Endothelial cell of umbilical vein (primary cell): Measurements from ENCODE around the gene LINGO4. TPM values are rescaled to one million over a fixed set of nuclear protein-coding genes. Genes with fewer than 3 reads are reported as not detected.

Experiments
- BruUV-seq: library from RNA; stranded (reverse); fragments of 400-500 nt; replicated peaks from 2 replicates; lab custom pipeline; 2021; lab: Mats Ljungman, UMichigan
- CTCF ChIA-PET: fragments of 300-600, 350-600 bp; sonication (Branson Sonifier 250); formaldehyde crosslinking; loops from one replicate; lab custom pipeline; 2021; ENCODE audit warnings: antibody characterized with exemption, inconsistent platforms; lab: Charles Lee
- POLR2A ChIA-PET: fragments of 300-600, 350-600 bp; sonication (Branson Sonifier 250); formaldehyde crosslinking; loops from one replicate; lab custom pipeline; 2021; ENCODE audit warnings: antibody characterized with exemption, inconsistent platforms; lab: Charles Lee
- DNase-seq: peaks from one replicate; pipeline ENCODE4 v3.0.0-alpha.2; 2011; ENCODE audit warnings: low read depth, low spot score
- FAIRE-seq: peaks from 2 replicates; lab custom pipeline; 2011; peaks lifted over from hg19 to GRCh38; lab: Jason Lieb, UNC
- H2AFZ ChIP-seq: 2 replicates; pipeline ENCODE4 v1.6.0; 2012; ENCODE audit warnings: low read depth, low read length, control low read depth, inconsistent platforms
- H3K27ac ChIP-seq: 2 replicates; pipeline ENCODE4 v1.5.1; 2011; ENCODE audit warnings: low read depth, mild to moderate bottlenecking, control low read depth, low read length, moderate library complexity; ENCODE audit not compliant: insufficient read depth
- H3K27me3 ChIP-seq, 2 experiments: 2 replicates each; pipeline versions ENCODE4 v1.6.0 to v1.6.1; 2011; ENCODE audit warnings: low read length in 2 of 2, mixed read lengths in 1 of 2; ENCODE audit not compliant: control insufficient read depth in 2 of 2, insufficient read depth in 2 of 2
- H3K36me3 ChIP-seq, 2 experiments: 2 replicates in 1 of 2; 3 replicates in 1 of 2; pipeline ENCODE4 v1.5.1; 2011; ENCODE audit warnings: low read length in 2 of 2, mild to moderate bottlenecking in 1 of 2, moderate library complexity in 1 of 2; ENCODE audit not compliant: control insufficient read depth in 2 of 2, insufficient read depth in 2 of 2; ENCODE audit errors: extremely low read depth in 1 of 2
- H3K4me1 ChIP-seq: 3 replicates; pipeline ENCODE4 v1.5.1; 2011; ENCODE audit warnings: mild to moderate bottlenecking, low read length; ENCODE audit not compliant: control insufficient read depth, insufficient read depth; ENCODE audit errors: extremely low read depth
- H3K4me2 ChIP-seq: 2 replicates; pipeline ENCODE4 v1.6.1; 2011; ENCODE audit warnings: low read length, control low read depth, mixed read lengths; ENCODE audit not compliant: insufficient read depth
- H3K4me3 ChIP-seq, 3 experiments: fragments of 200-600 bp in 1 of 3; sonication (generic), shearing (Covaris generic) in 1 of 3; replicated peaks in 1 of 3; 2 replicates each; pipeline ENCODE4 v1.5.1; 2011 to 2016; ENCODE audit warnings: control low read depth in 3 of 3, low read length in 3 of 3, mild to moderate bottlenecking in 2 of 3, inconsistent platforms in 1 of 3, low read depth in 1 of 3, moderate library complexity in 1 of 3; ENCODE audit not compliant: insufficient read depth in 1 of 3
- H3K79me2 ChIP-seq: 2 replicates; pipeline ENCODE4 v1.6.0; 2012; ENCODE audit warnings: low read length, inconsistent platforms; ENCODE audit not compliant: control insufficient read depth, insufficient read depth
- H3K9ac ChIP-seq: replicated peaks from 2 replicates; pipeline ENCODE3; 2011; ENCODE audit warnings: low read length, control low read depth; ENCODE audit not compliant: insufficient read depth; ENCODE audit errors: extremely low read depth
- H3K9me1 ChIP-seq: replicated peaks from 3 replicates; pipeline ENCODE4 v1.6.0; 2011; ENCODE audit warnings: mild to moderate bottlenecking, low read length; ENCODE audit not compliant: control insufficient read depth, insufficient read depth; ENCODE audit errors: extremely low read depth
- H3K9me3 ChIP-seq: replicated peaks from 2 replicates; pipeline ENCODE4 v1.5.1; 2012; ENCODE audit warnings: low read length, inconsistent platforms; ENCODE audit not compliant: control insufficient read depth, insufficient read depth
- H4K20me1 ChIP-seq: replicated peaks from 2 replicates; pipeline ENCODE3; 2011; ENCODE audit warnings: mild to moderate bottlenecking, low read length; ENCODE audit not compliant: control insufficient read depth, insufficient read depth; ENCODE audit errors: extremely low read depth
- EZH2 ChIP-seq: IDR thresholded peaks from 2 replicates; pipeline ENCODE4 v1.6.1; 2012; ENCODE audit warnings: borderline replicate concordance, low read depth, mild to moderate bottlenecking, moderate library complexity, low read length, inconsistent platforms; ENCODE audit not compliant: severe bottlenecking
- GATA2 ChIP-seq: IDR thresholded peaks from 2 replicates; pipeline ENCODE4 v1.7.0; 2011; ENCODE audit warnings: low read depth, mild to moderate bottlenecking, moderate library complexity, mixed read lengths, low read length; ENCODE audit not compliant: insufficient read length, insufficient read depth
- JUN ChIP-seq: IDR thresholded peaks from 2 replicates; pipeline ENCODE4 v1.6.1; 2011; ENCODE audit warnings: borderline replicate concordance, low read depth; ENCODE audit not compliant: insufficient read length, insufficient read depth
- MYC ChIP-seq: IDR thresholded peaks from one replicate; pipeline ENCODE4 v1.6.1; 2011; ENCODE audit warnings: mild to moderate bottlenecking, low read depth, low read length
- POLR2A ChIP-seq: IDR thresholded peaks from 2 replicates; pipeline ENCODE4 v1.6.1; 2012; ENCODE audit warnings: low read depth, mild to moderate bottlenecking, control low read depth, low read length
- POLR2AphosphoS5 ChIP-seq: IDR thresholded peaks from 2 replicates; pipeline ENCODE4 v1.6.1; 2012; ENCODE audit warnings: low read depth, mild to moderate bottlenecking, control low read depth, low read length, moderate library complexity; ENCODE audit not compliant: insufficient read depth
- dilution Hi-C: fragments of 300-500 bp; cut with MboI; formaldehyde crosslinking; loops from one replicate; pipeline ENCODE4 v1.15.0; 2019; ENCODE audit warnings: low sequenced_read_pairs; ENCODE audit not compliant: extremely low pct_ligation_motif_present
- intact Hi-C: fragments of 100-400 bp; cut with micrococcal nuclease; formaldehyde crosslinking; loops from one replicate; pipeline ENCODE4 v1.10.0; 2022
- polyA plus RNA-seq, 4 experiments: library from polyadenylated mRNA; depleted of rRNA in 3 of 4; stranded (reverse) in 3 of 4; unstranded in 1 of 4; fragments of >200 nt; gene quantifications; 2 replicates each; pipeline versions ENCODE4 v1.2.1 to v1.2.3, GENCODE V29; 2011 to 2012; ENCODE audit warnings: missing spikeins in 1 of 4
- total RNA-seq: library from RNA; stranded (reverse); gene quantifications from 2 replicates; pipeline ENCODE4 v1.2.3, GENCODE V29; 2021
- TF ChIP-seq, protein P1 (sequence below): IDR thresholded peaks from 2 replicates; pipeline ENCODE4 v1.6.1; 2011; ENCODE audit not compliant: insufficient read depth, insufficient read length
- TF ChIP-seq, protein P2 (sequence below), 2 donors: IDR thresholded peaks; 1 replicate in 1 of 2; 2 replicates in 1 of 2; pipeline ENCODE4 v1.5.1; 2011; ENCODE audit warnings: low read length in 2 of 2, mild to moderate bottlenecking in 2 of 2, moderate library complexity in 2 of 2, control low read depth in 1 of 2, inconsistent platforms in 1 of 2, low read depth in 1 of 2; ENCODE audit not compliant: insufficient read depth in 1 of 2; ENCODE audit errors: extremely low read depth in 1 of 2

Gene LINGO4
- total and polyA plus RNA-seq, 2 donors (not counting 3 experiments of a cell fraction or from before 2014, with no cell fraction given), result not detected

DNA sequence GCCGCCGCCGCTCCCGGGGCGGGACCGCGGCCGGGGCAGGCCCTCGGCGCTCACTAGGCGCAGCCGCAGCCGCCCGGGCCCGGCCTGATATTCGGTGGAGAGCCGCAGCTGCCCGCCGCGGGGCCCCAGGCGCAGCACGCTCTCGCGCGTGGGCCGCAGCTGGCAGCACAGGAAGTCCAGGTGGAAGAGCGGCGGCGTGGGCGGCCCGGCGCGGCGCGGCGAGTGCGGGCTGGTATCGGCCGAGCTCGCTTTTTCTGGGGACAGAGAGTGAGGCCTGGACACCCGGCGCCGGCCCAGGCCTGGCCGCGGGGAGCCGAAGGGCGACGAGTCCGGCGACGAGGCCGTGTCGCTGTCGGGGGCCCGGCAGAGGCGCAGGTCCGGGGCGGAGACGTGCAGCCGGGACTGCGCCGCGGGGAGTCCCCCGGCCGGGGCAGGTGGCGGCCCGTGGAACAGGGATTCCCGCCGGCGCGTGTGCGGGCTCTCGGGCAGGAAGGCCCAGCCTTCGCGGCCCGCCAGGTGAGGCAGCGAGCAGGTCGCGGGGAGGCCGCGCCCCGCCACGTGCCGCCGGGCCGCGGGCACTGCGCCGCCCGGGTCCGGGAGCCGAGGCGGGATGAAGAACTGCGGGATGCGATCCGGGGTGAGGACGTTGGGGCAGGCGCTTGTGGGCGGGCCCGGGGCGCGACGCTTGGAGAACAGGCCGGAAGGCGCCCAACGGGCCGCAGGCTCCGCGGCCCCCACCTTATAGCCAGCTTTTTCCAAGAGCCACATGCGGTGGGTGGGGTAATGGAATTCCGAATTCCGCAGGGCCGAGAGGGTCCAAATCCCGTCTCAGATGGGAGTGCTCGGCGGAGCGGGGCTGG is 33.2 kb upstream of the LINGO4 start:
- H3K4me1 ChIP-seq, result peaks cover 12% of the 10 kb centered on the region
- no peaks in the 10 kb centered on the region for H3K9me1 ChIP-seq
- H3K9ac ChIP-seq, result no peak overlapping the region
- no peak for DNase-seq
- TF ChIP-seq, protein P1, sequence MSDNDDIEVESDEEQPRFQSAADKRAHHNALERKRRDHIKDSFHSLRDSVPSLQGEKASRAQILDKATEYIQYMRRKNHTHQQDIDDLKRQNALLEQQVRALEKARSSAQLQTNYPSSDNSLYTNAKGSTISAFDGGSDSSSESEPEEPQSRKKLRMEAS, result no peak
- TF ChIP-seq JUN (no peak), GATA2 (no peak), POLR2A (no peak), EZH2 (peak; percentile 72), POLR2AphosphoS5 (no peak), MYC (no peak)
- TF ChIP-seq, protein P2, sequence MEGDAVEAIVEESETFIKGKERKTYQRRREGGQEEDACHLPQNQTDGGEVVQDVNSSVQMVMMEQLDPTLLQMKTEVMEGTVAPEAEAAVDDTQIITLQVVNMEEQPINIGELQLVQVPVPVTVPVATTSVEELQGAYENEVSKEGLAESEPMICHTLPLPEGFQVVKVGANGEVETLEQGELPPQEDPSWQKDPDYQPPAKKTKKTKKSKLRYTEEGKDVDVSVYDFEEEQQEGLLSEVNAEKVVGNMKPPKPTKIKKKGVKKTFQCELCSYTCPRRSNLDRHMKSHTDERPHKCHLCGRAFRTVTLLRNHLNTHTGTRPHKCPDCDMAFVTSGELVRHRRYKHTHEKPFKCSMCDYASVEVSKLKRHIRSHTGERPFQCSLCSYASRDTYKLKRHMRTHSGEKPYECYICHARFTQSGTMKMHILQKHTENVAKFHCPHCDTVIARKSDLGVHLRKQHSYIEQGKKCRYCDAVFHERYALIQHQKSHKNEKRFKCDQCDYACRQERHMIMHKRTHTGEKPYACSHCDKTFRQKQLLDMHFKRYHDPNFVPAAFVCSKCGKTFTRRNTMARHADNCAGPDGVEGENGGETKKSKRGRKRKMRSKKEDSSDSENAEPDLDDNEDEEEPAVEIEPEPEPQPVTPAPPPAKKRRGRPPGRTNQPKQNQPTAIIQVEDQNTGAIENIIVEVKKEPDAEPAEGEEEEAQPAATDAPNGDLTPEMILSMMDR (IDR thresholded peaks at IDR 0.05; ENCODE audit: extremely low read depth in 1 of 2, insufficient read depth in 1 of 2, low read depth in 1 of 2, low read length in 2 of 2), result no peak
- H3K27me3 ChIP-seq, result peaks cover 7 to 9% of the 10 kb centered on the region in 2 experiments
- dilution Hi-C loops, result no loop called here
- H3K4me2 ChIP-seq, result peak overlapping the region; percentile 50
- no peaks in the 10 kb centered on the region for H3K79me2 ChIP-seq
- no TSS peak for BruUV-seq
- FAIRE-seq, result peak; percentile 60
- ChIA-PET CTCF (interaction anchor here (1.2 to 1.5 kb wide), 2 partner anchors 43 to 163 kb away, joined by 5 to 8 read pairs; no protein-coding TSS in a partner anchor), POLR2A (no interaction called here)
- peak overlapping the region; percentile 9 to 36 (median 17) for H3K4me3 ChIP-seq
- no peak overlapping the region for H3K27ac ChIP-seq
- intact Hi-C loops, result loop anchor here (5.0 kb wide), 2 partner anchors 491 to 536 kb away; partner anchors contain the start of gene RFX5
- H3K9me3 ChIP-seq, result no peaks in the 10 kb centered on the region
- H4K20me1 ChIP-seq, result no peaks in the 10 kb centered on the region
- H2AFZ ChIP-seq, result peak overlapping the region; percentile 78
- no peaks in the 10 kb centered on the region for H3K36me3 ChIP-seq
